ENCODE measurements around the gene TECTB.

Gene TECTB

DNA sequence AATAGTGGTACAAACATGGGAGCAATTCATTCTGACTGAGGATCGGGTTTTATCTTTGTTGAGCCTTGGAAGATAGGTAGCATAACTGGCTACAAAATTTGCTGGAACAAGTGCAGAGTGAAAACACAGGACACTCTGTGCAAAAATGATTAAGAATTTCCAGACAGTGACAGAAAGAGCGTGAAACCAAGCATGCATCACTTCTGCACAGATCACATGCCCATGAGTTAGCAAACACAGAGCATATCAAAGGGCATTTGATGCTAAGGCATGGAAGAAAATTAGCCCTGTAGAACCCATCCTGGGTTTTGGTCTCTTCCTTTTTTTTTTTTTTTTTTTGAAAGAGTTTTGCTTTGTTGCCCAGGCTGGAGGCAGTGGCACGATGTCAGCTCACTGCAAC, 28.3 kb downstream of the TECTB start:
- no peak for DNase-seq

DNA sequence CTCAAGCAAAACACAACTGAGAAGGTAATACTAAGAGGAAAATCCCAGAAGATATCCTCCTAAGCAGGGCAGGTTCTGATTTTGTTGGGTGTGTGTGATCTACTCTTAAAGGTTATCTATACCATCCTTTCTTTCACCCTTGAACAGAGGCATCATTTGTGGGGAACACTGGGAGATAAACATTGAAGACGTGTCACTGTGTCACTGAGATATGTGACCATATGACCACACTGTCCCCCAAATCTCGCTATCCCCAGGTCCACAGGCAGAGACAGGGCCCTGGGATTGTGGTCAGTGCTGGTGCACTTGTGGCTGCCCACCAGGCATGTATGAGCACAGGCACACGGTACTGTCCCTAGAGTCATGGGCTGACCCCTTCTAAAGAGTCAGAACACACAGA, 30.0 kb downstream of the TECTB start:
- no peak for DNase-seq

DNA sequence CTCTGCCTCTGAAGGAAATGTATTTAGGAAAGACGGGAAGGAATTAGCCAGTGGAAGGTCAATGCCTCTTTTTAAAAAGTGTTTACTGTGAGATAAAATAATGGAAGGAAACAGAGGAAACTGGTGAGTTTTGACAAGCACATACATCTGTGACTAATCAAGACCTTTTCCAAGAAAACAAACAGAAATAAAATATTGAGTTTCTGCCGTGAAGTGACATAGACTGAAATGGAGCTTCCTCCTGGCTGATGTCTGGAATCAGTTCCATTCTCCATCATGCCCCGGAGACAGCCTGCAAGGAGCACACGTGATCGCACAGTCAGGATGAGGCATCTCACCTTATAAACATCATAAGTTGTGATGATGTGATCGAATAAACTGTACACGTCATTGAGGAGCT, 30.7 kb downstream of the TECTB start:
- no peak for DNase-seq

DNA sequence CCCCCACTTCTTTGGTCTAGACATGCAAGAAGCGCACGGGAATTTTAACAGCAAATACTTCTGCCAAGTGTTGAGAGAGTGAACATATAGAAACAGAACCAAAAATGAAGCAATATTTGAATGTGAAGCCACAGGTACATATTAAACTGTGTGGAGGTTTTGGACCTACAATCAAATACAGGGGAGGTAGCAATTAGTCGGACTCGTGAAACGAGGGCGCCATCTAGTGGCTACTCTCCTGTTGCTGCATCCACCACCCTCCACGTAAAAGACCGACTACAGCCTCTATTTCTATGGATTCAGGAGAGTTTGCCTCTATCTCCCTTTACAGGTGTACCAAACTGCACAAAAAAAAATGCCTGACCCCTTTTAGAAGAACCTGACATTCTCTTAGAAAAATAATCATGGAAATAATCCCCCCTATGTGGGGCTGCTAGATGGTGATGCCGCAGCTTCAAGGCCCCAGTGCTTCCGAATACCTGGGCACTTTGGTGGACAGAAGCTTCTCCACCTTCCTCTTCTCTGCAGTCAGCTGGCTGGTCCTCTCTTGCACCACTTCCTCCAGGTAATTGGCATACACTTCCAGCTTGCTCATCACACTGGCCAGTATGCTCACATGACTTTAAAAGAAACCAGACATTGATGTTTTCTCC, 31.7 kb downstream of the TECTB start:
- DNase-seq: peak; percentile 66 to 68

DNA sequence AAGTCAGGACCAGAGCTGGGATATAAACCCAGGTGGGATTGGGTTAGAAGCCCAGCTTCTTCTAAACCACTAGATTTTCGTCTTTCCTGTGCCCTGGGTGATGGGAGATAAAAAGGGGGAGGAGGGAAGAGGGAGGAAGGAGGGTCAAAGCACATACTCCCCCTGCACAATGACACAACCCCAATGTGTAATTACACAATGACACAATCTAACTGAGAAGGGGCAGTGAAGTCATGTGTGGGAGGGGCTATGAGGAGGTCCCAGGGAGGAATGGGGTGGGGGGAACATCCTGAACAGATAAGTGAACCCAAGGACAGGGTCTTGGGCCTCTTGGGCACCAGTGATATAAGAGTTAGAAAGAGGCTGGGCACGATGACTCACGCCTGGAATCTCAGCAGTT, 44.5 kb downstream of the TECTB start:
- no peak for DNase-seq

DNA sequence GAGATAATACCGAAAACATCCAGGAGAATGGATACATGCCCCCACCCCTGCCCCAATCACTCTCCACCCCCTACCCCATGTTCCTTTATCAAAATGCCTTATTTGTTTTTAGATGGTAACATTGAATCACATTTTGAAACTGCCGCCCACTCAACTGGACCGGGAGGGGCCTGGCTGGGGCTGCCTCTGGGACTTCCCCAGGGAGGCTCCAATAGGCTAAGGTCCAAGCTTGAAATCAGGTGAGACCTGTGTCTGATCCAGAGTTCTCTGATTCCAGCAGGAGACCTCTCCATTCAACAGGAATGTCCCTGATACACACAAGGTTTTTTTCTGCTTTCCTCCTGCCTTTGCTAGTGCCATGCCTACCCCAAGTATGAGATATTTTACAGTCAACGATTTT, 47.0 kb downstream of the TECTB start:
- no peak for DNase-seq

DNA sequence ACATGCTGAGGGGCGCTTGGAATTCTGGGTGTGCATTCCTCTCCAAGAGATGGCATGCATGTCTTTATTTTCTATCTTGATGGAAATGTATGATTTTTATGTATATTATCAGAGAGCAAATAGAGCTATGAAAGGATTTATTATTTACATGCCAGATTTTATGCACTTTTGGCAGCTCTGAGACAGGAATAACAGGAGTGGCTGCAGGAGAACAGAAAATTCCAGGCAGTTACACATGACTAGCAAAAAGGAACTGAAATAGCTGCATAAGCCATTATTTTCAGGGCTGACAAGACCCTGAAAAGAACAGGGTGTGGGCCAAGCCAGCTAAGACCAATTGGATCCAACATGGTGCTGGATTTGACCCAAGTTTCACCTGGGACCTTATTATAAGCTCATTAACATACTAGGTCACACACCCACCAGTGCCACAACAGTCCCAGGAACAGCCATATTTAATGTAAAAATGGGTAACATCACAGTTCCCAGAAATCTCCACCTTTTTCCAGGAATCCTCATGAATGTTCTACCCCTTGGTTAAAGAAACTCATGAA, 47.5 kb downstream of the TECTB start:
- DNase-seq: no peak

DNA sequence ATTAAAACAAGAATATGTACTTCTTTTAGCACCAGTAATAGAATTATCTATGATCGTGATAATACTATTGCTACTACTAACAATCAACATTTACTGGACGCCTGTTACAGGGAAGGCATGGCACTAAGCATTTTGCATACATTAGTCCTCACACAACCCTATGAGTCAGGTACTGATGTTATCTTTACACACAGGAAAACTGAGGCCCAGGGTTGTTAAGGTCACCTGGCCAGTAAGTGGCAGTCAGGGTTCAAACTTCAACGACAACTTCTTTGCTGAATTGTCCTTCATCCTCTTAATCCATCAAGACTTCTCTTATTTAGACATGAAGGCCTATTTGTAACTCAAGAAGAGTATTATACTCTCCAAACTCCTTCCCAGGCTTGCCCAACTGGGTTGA, 48.8 kb downstream of the TECTB start:
- DNase-seq: no peak

DNA sequence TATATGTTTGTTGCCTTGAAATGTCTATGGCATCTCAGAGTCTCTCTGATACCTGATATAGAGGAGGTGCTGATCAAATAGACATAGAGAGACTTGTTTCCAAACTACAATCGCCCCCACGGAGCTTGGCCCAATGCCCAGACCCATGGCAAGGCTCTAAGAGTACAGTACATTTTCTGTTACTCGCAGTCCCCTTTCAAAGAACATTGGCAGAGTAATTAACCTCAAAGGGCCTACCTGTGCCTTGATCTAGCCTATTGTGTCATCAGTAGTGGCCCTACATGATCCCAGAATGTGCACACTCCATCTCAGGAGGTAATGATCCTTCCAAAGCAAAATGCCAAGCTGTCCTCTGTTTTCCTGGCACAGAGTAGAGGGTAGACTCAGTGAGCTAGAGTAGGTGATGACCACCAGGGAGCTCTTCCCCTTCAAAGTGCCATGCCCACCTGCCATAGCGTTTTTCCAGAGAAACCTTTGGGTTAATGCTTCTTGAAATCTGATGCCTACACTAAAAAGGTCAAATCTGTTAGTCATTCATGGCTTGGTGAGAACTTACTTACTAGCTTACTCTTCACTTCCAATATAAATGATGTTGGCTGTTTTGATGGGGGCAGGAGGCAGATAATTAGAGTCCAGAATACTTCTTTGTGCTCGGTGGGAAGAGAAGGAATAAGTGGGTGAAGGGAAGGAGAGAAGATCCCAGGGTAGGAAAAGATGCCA, 49.5 kb downstream of the TECTB start:
- no peak for DNase-seq

DNA sequence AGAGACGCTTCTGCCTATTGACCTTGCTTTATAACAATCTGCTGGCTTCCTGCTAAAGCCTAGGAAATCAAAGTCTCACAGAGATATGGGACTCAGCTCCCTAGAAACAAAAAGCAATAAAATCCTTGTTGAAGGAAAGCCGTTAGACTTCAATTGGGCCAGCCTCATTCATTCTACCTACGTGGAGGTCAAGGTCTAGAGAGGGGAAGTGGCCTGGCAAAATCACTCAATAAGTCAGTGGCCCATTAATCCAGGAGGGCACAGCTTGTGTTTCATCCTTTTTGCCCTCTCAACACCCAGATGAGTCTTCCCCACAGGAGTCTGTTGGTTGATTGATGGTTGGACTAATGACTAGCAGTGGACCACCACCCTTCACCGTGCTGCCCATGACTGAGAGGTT, 50.3 kb downstream of the TECTB start:
- DNase-seq: no peak

DNA sequence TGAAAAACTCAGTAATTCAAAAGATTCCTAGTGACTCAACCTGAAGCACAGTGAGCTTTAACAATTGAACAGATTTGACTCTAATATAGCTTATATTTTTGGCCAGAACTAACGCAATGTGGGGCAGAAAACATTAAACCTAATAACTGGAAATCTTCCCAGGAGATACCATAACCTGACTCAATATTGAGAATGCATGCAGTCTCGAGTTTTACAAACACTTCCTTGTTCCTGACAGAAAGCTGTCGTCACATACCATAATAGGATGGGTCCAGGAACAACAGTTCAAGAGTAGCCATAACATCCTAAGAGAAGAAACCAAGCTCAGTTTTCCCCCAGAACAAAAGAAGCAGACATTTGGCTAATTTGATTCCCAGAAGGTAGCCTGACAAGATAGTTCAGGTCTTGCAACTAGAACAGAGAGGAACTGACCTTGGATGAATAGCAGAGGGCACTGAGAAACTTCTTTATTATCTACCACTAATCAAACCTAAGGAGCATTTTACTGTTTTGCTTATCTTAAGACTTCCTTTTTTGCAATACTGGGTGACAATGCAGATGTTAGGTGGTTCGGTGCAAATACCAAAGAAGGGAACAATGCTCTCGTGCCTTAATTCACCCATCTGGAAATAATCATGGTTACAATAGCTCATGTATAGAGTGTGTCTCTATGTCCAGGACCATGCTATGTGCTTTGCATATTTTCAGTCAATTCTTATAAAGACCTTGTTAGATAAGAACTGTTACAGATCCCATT, 52.1 kb downstream of the TECTB start:
- DNase-seq: no peak

DNA sequence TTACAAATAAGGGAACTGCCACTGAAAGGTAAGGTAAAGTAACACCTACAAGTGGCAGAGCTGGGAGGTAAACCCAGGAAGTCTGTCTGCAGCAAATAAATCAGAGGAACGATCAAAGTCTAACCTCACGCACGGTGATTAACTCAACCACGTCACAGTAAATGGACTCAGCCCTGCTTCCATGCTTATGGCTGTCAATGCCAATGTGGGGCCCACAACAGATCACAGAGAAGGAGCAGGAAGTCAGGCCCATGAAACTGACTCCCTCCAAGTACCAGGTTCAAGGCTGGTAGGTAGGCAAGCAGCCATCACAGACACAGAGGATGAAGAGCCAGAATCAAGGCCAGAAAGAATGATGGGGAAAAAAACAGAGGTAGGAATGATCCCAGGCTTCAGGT, 52.7 kb downstream of the TECTB start:
- no peak for DNase-seq

DNA sequence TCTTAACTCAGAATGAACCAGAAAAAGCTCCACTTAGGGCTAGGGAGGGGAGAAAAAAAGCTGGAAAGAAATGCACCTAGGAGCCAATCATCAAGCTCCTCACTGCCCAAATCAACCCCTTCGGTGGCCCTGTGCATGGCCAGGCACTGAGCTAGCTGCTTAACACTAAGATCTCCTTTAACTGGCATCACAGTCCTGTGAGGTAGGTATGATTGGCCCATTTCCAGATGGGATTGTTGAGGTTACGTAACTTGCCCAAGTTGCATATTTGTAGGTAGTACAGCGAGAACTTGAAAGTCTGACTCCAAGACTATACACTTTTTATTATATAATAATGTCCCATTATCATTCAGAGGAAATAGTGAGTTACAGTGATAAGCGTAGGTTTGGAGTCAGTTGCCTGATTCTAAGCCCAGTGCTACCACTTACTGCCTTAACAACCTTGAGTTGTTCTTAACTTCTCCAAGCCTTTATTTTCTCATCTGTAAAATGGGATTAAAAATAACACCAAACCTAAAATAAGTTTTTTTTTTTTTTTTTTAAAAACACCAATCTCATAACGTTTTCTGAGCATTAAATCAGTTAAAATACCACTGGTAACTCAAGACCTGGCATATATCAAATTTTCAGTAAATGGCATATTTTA, 53.5 kb downstream of the TECTB start:
- DNase-seq: no peak

DNA sequence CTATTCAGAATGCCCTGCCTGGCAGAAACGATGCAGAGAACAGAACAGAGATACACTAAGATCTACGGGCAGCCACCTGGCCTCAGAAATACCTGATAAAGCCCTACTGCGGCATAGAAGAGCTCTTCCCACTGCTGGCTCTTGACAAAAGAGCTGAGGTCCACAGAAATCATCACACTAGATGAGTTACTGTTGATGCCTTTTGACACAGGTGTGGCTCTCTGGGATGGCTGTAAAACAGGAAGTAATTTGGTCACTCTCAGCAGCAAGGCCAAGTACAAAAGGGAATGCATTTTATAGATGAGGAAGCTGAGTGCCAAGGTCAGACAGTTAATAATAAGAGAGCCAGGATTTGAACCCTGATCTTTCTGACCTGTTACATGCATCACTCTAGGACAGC, 55.8 kb downstream of the TECTB start:
- DNase-seq: no peak

DNA sequence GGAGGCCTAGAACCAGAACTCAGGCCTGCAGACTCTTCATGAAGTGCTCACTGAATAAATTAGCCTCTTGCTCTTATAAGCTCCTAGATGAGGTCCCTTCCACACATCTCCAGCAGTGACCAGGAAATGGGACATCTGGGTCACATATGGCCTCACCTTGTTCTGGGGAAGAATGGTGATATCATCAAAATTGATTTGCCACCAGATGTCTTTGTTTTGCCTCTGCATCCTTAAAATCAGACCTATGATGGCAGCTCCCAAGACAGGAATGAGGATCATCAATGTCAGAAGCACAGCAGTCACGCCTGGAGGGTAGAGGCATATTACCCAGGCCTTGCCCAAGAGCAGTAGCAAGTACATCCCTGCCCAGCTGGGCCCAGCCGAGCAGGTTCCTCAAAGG, 57.4 kb downstream of the TECTB start:
- DNase-seq: no peak

DNA sequence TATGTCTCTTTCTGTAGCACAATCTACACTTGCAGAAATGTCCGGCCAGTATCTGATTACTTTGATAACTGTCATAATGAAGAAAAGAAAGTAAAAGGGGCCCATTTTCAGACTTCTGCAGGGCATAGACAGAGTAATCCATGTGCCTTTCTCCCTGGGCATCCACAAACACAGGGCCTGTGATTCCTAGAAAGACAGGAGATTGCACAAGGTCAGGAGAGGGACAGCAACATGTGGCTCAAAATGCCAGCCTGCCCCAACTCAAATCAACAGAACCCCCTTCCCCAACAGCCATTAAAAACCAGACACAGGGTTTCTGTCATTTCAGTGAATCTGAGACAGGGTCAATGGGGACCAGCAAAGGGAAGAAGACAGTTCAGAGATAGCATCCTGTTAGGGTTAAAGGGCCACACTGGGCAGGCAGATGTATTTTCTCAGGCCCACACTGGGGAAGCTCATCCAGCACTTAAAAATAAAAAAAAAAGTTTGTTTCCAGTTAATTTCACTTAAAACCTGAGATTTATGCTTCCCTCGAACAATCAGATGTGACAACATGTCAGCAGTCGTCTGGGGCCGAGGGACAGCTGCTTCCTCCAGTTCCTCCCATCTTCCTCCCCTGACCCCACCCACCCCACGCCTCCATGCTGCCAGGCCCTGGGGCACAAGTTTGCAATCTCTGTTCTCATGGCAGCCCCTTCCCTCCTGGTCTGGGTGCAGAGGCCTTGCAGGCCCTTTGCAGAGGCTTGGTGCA, 60.0 kb downstream of the TECTB start:
- DNase-seq: no peak

DNA sequence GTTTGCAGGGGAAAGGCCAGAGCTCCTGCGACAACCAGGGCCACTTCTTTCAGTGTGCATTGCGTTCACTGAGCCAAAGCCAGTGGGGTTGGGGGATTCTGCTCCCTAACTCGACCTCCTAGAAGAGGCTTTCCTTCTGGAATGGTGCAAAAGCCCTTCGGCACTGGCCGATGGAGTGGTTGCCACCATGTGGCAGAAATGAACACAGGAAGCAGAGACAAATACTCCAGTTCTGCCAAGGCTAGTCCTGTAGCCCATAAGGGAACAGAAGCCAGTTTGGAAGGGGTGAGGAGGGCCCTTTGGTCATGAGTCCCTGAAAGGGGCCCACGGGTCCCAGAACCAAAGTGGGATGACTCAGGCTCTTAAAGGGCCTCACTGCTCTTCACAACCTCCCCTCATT, 61.1 kb downstream of the TECTB start:
- DNase-seq: no peak

DNA sequence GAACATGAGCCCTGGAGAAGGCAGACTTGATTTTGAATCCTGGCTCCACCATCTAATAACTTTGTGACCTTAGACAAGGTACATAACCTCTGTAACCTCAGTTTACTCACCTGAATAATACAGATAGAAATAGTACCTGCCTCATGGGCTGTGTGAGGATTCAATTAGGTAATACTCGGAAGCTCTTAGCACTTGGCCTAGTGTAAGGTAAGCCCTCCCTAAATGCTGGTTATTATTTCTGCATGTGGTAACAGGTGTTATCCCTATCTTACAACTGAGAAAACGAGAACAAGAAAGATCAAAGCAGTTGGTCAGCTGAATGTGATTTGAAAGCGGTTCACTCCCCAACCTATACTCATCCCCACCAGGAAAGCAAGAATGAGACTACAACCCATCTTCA, 62.0 kb downstream of the TECTB start:
- DNase-seq: no peak

DNA sequence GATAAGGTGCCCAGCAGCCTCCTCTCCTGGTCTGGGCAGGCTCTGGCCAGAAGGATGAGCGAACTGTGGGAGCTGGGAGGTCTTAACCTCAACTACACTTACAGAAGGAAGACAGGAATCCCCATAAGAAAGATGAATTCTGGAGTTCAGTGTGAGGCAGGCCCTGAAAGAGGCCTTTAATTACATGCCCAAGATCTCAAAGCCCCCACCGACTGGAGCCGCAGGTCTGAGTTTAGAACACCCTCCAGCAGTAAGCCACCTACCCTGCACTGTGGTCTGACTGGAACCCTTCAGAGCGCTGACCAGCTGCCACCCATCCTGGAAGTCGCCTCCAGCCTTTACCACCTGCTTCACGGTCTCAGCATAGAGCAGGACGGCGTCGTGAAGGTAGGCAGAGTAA, 62.5 kb downstream of the TECTB start:
- DNase-seq: no peak

DNA sequence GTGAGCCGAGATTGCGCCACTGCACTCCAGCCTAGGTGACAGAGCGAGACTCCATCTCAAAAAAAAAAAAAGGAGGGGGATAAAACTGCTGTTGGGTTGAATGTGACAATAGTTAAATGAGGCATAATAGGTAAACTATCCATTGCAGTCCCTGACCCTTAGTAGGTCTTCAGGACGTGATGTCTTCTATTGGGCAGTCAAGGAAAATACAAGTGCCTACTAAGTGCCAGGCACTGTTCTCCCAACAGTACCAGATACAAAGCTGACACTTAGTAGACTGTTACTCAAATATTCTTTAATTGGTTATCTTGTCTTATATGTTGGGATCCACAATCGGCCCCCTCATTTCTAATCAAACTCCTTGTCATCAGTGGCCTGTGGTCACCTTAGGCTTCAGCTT, 63.6 kb downstream of the TECTB start:
- DNase-seq: no peak

DNA sequence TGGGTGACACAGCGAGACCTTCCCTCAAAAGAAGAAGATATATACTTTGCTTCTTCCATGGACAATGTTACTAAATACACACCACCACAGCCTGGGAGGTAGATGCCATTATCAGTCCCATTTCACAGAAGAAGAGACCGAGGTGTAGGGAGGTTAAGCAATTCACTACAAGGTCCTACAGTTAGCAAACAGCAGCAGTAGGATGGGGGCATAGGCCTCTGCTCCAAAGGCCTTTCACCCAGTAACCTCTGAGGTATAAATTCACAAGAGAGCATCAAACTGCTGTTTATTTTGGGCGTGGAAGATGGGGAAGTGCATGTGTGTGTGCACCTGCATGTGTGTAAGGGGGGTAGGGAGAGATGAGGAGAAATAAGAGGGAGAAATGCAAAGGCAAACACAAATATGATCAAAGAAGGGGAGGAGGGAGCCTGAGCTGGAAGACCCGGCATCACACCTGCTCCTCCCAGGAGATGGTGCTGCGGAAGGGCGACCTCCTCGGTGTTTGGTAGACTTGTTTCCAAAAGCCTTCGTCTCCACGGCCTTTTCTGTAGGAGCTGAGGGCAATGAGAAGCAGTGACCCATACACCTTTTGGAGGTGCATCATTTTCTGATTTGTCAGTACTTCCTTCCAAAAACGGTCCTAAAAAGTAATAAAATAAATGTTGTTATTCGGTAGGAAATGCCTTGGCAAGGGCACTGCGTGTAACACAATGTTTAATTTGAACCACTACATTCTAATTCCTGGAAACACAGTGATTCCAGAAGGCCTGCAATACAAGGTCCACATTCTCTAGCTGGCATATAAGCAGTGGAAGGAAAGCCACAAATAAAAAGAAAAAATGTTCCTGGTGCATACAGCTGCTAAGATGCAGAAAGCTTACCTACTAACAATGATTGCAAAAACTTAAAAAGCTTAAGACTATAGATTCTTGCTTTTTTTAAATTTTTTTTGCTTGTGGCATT, 64.8 kb downstream of the TECTB start:
- DNase-seq: no peak

Measured in activated CD4-positive, alpha-beta T cell treated with anti-CD3 and anti-CD28 coated beads, Interleukin-2, amount 50 U/mL, for 4 hours (primary cell).